Caki2 (cell line): ENCODE measurements around the gene GSTM5. TPM values are rescaled to one million over a fixed set of nuclear protein-coding genes. Genes with fewer than 3 reads are reported as not detected.
"Not testable (repeated sequence)": the region's sequence is repeated elsewhere in the genome, so short reads cannot be mapped to it uniquely, and the experiment has no call there.

ENCODE experiments used
- DNase-seq: peaks from one replicate; pipeline ENCODE4 v3.0.0-alpha.2; 2015; ENCODE audit warnings: low read depth
- in situ Hi-C: cut with HindIII; loops from 2 replicates; pipeline ENCODE4 v1.10.0; 2016; ENCODE audit warnings: low sequenced_read_pairs, low pct_unique_long_range_greater_than_20kb, mixed read lengths
- total RNA-seq: library from RNA; depleted of rRNA; stranded (reverse); fragments of >200 nt; shearing (Covaris generic); gene quantifications from 2 replicates; pipeline ENCODE4 v1.2.3, GENCODE V29; 2014; ENCODE audit warnings: low replicate concordance

GSTM5 gene
- total RNA-seq, 1 experiment from 2014 or later = not detected

DNA sequence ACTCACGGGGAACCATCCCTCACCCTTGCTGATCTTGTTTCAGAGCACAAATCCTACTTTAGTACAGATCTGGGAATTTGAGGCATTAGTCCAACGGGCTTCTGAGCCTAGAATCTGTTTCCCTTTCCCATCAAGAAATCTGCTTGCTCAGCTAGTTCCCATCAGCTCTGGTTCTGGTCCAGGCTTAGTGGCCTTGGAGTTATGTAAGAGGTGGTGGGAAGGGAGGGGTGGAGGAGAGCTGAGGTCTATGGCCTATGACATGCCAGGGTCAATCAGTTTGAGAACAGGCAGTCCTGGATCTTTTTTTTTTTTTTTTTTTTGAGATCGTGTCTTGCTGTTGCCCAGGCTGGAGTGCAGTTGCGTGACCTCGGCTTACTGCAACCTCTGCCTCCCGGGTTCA, 20.3 kb upstream of the GSTM5 start:
- in situ Hi-C loops = no loop called here
- no peak for DNase-seq

DNA sequence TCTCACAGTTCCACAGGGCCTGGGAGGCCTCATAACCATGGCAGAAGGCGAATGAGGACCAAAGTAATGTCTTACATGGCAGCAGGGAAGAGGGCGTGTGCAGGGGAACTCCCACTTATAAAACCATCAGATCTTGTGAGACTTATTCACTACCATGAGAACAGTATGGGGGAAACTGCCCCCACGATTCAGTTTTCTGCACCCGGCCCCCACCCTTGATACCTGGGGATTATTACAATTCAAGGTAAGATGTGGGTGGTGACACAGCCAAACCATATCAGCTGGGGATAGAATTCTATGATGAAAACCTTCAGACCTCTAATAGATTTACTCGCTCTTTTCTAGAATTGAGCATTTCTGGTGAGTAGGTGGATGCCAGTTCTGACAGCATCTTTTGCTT, 17.7 kb upstream of the GSTM5 start:
- in situ Hi-C loops, DNase-seq: not testable (repeated sequence)

DNA sequence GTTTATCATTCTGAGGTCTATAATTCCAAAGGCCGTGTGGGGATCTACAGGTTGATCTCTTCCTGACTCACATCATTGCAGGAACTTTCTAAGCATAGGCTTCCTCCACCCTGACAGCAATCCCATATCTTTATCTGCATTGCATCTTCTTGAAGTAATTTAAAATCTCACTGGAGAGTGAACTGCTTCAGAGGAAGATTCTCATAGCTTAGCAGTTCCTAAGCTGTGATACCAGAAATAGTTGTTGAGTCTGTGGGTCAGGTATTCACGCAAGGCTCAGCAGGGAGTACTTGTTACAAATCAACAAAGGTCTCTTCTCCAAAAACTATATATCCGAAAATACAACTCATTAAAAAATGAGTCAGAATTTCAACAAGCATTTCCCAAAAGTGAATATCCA, 16.9 kb upstream of the GSTM5 start:
- in situ Hi-C loops, DNase-seq: not testable (repeated sequence)

DNA sequence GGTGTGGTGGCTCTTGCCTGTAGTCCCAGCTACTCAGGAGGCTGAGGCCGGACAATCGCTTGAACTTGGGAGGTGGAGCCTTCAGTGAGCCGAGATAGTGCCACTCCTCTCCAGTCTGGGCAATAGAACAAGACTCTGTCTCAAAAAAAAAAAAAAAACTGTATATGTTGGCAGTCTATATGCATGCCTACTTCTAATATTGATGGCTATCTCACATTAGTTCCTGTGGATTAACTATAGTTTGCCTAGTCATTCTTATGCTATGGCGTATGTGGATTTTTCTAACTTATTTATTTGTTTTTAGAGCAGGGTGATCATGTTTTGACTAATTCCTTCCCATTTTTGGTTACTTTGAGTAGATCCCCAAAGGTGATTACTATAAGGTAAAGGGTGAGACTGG, 15.0 kb upstream of the GSTM5 start:
- in situ Hi-C loops = no loop called here

DNA sequence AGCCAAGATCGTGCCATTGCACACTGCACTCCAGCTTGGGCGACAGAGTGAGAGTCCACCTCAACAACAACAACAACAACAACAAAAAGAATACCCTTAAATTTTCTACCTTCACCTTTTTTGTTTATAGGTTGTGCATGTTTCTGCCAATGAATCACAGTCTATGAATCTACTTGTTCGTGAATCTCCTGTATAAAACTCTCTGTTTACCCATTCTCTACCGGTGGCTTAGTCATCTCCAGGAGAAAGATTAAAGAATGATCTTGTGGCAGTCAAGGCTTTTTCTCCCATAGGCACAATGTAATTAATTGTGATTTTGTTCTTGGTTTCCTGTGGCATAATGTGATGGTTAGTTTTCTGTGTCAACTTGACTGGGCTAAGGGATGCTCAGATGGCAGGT, 14.2 kb upstream of the GSTM5 start:
- in situ Hi-C loops, DNase-seq: not testable (repeated sequence)

More for the DNA sequence above, 15.0 kb upstream of the GSTM5 start:
- no peak for DNase-seq

DNA sequence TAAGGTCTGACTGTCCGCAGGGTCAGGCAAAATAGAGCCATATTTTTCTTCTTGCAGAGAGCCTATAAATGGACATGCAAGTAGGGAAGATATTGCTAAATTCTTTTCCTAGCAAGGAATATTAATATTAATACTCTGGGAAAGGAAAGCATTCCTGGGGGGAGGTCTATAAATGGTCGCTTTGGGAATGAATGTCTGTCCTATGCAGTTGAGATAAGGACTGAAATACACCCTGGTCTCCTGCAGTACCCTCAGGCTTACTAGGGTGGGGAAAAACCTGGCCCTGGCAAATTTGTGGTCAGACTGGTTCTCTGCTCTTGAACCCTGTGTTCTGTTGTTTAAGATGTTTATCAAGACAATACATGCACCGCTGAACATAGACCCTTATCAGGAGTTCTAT, 9.1 kb upstream of the GSTM5 start:
- in situ Hi-C loops = not testable (repeated sequence)

DNA sequence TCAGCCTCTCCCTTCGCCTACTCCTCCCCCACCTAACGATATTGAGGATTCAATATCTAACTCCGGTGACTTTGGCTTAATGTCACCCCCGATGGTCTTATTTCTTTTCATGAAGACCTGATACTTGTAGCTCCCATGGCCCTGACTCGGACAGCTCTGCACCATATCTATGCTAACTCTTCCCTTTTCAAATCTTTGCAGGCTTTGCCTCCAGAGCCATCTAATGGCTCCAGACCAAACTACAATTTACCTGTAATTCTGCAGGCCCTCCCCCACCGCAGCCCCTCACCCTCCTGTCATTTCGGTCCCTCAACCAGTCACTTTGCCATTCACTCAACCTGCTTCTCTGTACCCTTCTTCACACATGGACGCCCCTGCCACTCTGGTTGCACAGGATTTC, 7.9 kb upstream of the GSTM5 start:
- in situ Hi-C loops = no loop called here
- no peak for DNase-seq

More for the DNA sequence above, 9.1 kb upstream of the GSTM5 start:
- not testable (repeated sequence) for DNase-seq

DNA sequence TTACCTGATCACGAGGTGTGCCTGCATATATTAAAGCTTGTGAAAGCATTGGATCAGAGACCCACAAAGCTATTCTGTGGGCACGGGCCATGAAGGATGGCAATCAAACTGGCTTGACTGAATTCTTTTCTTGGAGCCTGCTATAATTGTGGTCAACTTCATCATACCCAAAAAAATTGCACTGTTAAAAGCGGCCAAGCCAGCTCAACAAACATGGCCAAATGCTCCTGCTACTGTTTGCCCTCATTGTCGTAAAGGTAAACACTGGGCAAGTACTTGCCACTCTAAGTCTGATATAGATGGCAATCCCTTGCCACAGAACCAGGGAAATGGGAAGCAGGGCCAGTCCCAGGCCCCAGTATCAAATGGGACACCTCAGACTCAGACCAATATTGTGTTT, 6.6 kb upstream of the GSTM5 start:
- no peak for DNase-seq
- in situ Hi-C loops = no loop called here

DNA sequence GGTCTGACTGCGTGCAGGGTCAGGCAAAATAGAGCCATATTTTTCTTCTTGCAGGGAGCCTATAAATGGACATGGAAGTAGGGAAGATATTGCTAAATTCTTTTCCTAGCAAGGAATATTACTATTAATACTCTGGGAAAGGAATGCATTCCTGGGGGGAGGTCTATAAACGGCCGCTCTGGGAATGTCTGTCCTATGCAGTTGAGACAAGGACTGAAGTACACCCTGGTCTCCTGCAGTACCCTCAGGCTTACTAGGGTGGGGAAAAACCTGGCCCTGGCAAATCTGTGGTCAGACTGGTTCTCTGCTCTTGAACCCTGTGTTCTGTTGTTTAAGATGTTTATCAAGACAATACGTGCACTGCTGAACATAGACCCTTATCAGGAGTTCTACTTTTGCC, 3.1 kb upstream of the GSTM5 start:
- DNase-seq, in situ Hi-C loops: not testable (repeated sequence)

DNA sequence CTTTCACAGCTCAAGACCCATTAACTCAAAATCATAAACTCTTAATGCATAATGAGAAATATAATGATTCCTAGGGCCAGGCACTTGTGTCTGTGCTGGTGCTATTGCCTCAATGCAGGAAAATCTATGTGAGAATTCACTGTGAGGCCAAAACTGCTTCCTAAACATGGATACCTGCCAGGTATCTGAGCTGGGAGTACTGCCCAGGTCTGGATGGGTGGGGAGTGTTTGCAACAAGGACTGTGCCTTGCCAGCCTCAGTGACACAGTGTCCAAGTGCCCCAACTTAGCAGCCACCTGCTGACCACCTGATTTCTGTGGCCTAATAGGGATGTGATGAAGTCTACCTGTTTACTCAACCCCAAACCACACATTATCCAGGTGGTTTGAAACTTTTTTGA, 2.2 kb upstream of the GSTM5 start:
- DNase-seq, in situ Hi-C loops: not testable (repeated sequence)

DNA sequence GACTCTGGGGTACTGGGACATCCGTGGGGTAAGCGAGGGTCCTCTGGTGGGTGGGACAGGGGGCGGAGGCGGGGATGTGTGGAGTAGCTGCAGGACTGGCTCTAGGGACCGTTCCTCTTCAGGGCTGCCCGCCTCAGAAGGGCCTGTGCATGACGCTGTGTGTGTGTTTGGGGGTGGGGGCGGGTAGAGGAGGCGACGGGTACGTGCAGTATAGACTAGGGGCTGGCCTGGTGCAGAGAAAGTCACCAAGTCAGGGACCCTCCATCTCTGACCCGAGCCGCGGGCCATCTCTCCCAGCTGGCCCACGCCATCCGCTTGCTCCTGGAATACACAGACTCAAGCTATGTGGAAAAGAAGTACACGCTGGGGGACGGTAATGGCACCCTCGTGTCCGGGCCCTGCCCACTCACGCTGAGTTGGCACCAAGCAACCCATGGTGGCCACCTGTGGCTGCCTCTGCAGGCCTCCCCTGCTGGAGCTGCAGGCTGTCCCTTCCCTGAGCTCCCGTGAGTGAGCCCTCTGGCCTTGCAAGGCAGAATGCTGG, 342 bp downstream of the GSTM5 start:
- in situ Hi-C loops = no loop called here
- DNase-seq = no peak

DNA sequence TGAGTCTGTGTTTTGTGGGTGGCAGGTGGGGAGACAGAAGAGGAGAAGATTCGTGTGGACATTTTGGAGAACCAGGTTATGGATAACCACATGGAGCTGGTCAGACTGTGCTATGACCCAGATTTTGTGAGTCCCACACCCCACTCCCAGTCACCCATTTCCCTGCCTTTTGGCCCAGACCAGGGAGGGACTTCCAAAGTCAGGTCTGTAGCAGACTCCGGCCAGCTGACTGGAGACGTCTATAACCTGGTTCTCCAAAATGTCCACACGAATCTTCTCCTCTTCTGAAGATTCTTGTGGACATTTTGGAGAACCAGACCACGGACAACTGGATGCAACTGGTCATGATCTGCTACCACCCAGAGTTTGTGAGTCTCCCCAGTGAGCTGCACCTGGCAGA, 1.6 kb downstream of the GSTM5 start:
- in situ Hi-C loops = no loop called here
- no peak for DNase-seq

DNA sequence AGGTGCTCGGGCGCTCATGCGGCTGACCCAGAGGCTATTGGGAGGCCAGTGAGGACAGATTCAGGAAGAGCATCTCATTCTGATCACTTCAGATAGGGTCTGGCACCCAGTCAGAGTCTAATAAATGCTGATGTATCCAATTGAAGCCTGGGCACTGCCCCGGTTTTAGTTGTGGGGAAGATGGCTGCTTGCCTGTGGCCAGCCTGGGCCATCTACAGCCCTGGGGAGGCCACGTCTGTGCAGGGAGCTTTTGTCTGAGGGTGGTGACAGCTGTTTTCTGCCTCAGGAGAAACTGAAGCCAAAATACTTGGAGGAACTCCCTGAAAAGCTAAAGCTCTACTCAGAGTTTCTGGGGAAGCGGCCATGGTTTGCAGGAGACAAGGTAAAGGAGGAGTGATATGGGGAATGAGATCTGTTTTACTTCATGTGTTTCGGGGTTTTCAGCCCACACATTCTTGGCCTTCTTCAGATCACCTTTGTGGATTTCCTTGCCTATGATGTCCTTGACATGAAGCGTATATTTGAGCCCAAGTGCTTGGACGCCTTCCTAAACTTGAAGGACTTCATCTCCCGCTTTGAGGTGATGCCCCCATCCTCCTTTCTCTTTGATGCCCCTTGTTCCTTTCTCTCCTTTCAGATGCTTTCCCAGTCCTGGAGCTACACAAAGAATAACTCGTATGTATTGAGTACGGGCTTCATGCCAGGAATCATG, 2.8 kb downstream of the GSTM5 start:
- DNase-seq = no peak
- in situ Hi-C loops = no loop called here

DNA sequence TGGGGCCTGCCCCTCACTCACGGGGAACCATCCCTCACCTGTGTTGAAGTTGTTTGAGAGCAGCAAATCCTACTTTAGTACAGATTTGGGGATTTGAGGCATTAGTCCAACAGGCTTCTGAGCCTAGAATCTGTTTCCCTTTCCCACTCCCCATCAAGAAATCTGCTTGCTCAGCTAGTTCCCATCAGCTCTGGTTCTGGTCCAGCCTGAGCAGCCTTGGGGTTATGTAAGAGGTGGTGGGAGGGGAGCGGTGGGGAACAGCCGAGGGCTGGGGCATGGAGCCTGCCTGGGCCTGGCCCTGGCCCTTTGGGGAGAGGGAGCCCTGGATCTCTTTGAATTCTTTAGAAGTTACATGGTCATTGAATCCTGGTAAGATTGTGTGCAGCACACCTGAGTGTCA, 4.1 kb downstream of the GSTM5 start:
- in situ Hi-C loops = no loop called here
- DNase-seq = no peak

DNA sequence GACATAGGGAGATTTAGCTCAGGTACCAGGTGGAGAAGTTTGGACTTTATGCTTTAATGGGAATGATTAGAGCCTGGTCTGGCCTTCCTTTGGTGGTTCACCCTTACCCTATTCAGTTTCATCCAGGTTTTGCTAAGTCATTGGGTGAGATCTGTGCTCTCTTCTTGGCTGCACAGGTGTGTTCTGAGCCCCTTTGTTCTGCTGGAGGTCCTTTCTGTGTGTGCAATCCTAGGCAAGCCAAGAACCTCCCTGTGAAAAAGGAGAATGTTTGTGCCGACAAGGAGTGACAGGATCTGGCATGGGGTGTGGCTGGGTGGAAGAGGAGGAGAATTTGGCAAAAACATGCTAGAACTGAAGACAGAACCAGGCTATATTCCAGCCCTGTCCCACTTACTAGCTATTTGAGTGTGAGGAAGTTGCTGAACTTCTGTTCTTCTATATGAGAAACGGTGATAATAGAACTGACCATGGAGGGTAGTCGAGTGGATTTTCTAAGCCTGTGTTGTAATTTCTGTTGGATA, 4.6 kb downstream of the GSTM5 start:
- in situ Hi-C loops = no loop called here
- no peak for DNase-seq

DNA sequence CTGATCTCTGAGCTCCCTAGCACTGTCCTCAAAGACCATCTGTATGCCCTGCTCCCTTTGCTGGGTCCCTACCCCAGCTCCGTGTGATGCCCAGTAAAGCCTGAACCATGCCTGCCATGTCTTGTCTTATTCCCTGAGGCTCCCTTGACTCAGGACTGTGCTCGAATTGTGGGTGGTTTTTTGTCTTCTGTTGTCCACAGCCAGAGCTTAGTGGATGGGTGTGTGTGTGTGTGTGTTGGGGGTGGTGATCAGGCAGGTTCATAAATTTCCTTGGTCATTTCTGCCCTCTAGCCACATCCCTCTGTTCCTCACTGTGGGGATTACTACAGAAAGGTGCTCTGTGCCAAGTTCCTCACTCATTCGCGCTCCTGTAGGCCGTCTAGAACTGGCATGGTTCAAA, 5.7 kb downstream of the GSTM5 start:
- in situ Hi-C loops = no loop called here

DNA sequence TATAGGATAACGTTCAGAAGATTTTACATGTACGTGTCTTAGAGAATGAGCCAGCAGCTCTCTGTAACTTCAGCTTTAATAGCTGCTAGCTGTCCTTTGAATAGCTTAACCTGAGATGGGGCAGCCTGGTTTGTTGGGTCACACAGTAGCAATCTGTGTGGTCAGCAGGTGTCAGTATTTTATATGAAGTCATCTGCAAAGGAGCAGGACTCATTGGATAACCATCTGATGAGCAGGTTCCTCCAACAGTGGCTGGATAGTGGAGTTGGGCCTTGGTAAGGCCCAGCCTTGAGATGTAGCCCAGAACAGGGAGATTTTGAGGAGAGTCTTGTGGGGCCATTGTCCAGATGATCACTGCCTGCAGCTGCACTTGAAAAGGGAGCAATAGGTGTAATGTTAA, 6.4 kb downstream of the GSTM5 start:
- in situ Hi-C loops = no loop called here

More for the DNA sequence above, 5.7 kb downstream of the GSTM5 start:
- no peak for DNase-seq

DNA sequence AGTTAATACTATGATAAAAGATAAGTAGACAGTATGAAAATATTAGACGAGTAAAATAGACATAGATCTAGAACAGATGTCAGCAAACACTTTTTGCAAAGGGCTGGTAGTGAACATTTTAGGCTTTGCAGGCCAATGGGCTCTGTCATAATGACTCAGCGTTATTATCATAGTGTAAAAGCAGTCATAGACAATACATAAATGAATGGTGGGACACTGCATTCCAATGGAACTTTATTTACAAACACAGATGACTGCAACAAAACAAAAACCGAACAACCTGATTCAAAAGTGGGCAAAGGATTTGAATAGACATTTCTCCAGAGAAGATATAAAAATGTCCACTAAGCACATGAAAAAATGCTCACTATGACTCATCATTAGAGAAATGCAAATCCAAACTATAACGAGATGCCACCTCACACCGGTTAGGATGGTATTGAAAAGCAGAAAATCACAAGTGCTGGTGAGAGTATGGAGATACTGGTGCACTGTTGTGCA, 7.3 kb downstream of the GSTM5 start:
- in situ Hi-C loops = no loop called here
- DNase-seq = no peak

More for the DNA sequence above, 6.4 kb downstream of the GSTM5 start:
- DNase-seq = peak; percentile 22

DNA sequence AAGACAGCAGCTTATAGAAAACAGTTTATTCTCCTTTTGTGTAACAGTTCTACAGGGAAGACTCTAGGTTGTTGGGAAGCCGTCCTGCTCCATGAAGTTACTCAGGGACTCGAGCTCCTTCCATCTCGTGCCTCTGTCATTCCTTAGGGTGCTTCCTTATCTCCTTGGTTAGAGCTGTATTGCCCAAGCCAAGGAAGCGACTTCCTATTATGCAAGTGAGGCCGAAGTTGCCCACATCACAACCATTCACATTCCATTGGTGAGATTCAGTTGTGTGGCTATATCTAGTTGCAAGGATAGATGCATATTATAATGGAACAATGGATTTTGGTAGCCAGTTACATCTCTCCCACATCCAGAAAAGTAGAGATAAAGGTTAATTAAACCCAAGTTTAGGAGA, 9.0 kb downstream of the GSTM5 start:
- DNase-seq = no peak
- in situ Hi-C loops = no loop called here

DNA sequence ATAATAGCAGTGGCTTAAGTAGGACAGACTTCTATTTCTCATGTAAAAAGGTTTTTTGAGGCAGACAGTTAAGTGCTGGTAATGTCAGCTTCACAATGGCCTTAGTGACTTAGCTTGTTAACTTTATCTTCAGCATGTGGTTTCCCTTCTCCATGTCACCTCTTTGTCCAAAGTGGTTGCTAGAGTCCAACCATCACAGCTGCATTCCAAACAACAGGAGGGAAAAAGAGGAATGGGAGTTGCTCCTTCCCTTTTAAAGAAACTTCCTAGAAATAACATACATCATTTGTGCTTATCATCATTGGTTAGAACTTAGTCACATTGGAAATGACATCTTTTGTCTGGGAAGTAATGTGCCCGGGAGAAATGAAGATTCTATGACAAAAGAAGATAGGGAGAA, 9.9 kb downstream of the GSTM5 start:
- DNase-seq = no peak
- in situ Hi-C loops = no loop called here
